ENCODE data around the gene RAD17. TPM values are rescaled to one million over a fixed set of nuclear protein-coding genes. Genes with fewer than 3 reads are reported as not detected.
A peak's percentile ranks its signal among the peaks of the same experiment; 100 is the strongest.

The RAD17 gene
- total RNA-seq (10 to 100 TPM; 17.5 to 23.5 (median 19.9) TPM), polyA plus RNA-seq (10 to 100 TPM in 1 of 2 donors, 1 to 10 TPM in 1; 9.0 to 10.9 TPM)
- long read RNA-seq, donor 1, transcript RAD17-220 (18 exons, 3,057 nt), result major isoform, 8 of 34 reads
- long read RNA-seq, donor 1, transcript RAD17-204 (18 exons, 2,943 nt), result minor isoform, 7 of 34 reads
- long read RNA-seq, donor 1, transcript RAD17-205 (19 exons, 3,060 nt), result minor isoform, 5 of 34 reads
- long read RNA-seq, donor 1, partial matches to known transcripts, result 2 of 34 reads
- long read RNA-seq, donor 1, other reads (novel, unspliced or antisense), result 8 of 34 reads
- long read RNA-seq, donor 2, transcript RAD17-204 (18 exons, 2,943 nt), result major isoform, 9 of 44 reads
- long read RNA-seq, donor 2, transcript RAD17-220 (18 exons, 3,057 nt), result minor isoform, 8 of 44 reads
- long read RNA-seq, donor 2, transcript RAD17-205 (19 exons, 3,060 nt), result minor isoform, 6 of 44 reads
- long read RNA-seq, donor 2, partial matches to known transcripts, result 4 of 44 reads
- long read RNA-seq, donor 2, other reads (novel, unspliced or antisense), result 15 of 44 reads
- long read RNA-seq, donor 3, transcript RAD17-204 (18 exons, 2,943 nt), result major isoform, 14 of 38 reads
- long read RNA-seq, donor 3, partial matches to known transcripts, result 8 of 38 reads
- long read RNA-seq, donor 3, other reads (novel, unspliced or antisense), result 6 of 38 reads

GRCh38 chr5:69369340-69370121 lies at the start of gene RAD17, which contains the start of the genes AK6 and TAF9:
Gene RAD17, plus strand, starts transcription at chr5:69369818. Its CDS starts 2,391 bp downstream, at chr5:69372209.
Gene AK6, minus strand, starts transcription at chr5:69369520. Its CDS starts 30 bp downstream, at chr5:69369490.
Gene TAF9, minus strand, starts transcription at chr5:69369520. Its CDS starts 3,783 bp downstream, at chr5:69365737.
- intact Hi-C loops (cut with DNase I), result loop anchor here in 5 of 10 donors (2.0 to 10.0 kb wide), 4 partner anchors 135 to 327 kb away; partner anchors contain the start of genes SLC30A5 (in 3 of the 5) and CDK7 (in 2 of the 5)
- TF ChIP-seq CTCF (IDR thresholded peaks at IDR 0.05), result peak in 1 of 9 donors; percentile 7
- 0% methylated on average over 66 of the region's 66 CpGs for WGBS, 2 donors
- no peaks in the 10 kb centered on the region for H3K9me3 ChIP-seq
- H3K27ac ChIP-seq, result peak within 1 kb of the TSS; percentile 95 to 100 (median 99)
- no peaks in the 10 kb centered on the region for H3K27me3 ChIP-seq
- peak; percentile 98 to 99 (median 98) for ATAC-seq
- DNase-seq, result peak; percentile 92 to 94
- peaks cover 0 to 50% (median 31%) of the 10 kb centered on the region in 9 donors for H3K4me1 ChIP-seq
- H3K4me3 ChIP-seq, result peak within 1 kb of the TSS; percentile 52 to 87 (median 78)
- peaks cover 0 to 41% (median 13%) of the 10 kb centered on the region in 9 donors for H3K36me3 ChIP-seq

GRCh38 chr5:69326365-69326764 lies 43.3 kb upstream of the RAD17 start:
- no peak overlapping the region for H3K4me3 ChIP-seq
- intact Hi-C loops (cut with DNase I), result no loop called here
- H3K36me3 ChIP-seq, result no peaks in the 10 kb centered on the region
- WGBS, 2 donors, result 90 to 98% methylated on average over 1 of the region's 1 CpG
- H3K9me3 ChIP-seq, result no peaks in the 10 kb centered on the region
- no peaks in the 10 kb centered on the region for H3K27me3 ChIP-seq
- no peak overlapping the region for H3K27ac ChIP-seq
- TF ChIP-seq CTCF (IDR thresholded peaks at IDR 0.05), result no peak
- DNase-seq (no peak), ATAC-seq (no peak)
- H3K4me1 ChIP-seq, result no peaks in the 10 kb centered on the region

- intact Hi-C loops (cut with DNase I), result loop anchor here in 7 of 10 donors (5.0 to 10.0 kb wide), 8 partner anchors 65 to 288 kb away; partner anchors contain the start of genes SLC30A5 (in 4 of the 7) and CCNB1 (in 2 of the 7)
- Histone ChIP-seq H3K36me3 (no peaks in the 10 kb centered on the region), H3K9me3 (no peaks in the 10 kb centered on the region), H3K4me1 (peaks cover 0 to 30% (median 12%) of the 10 kb centered on the region in 9 donors), H3K27ac (no peak overlapping the region), H3K4me3 (no peak overlapping the region), H3K27me3 (no peaks in the 10 kb centered on the region)
- no peak for TF ChIP-seq CTCF (IDR thresholded peaks at IDR 0.05)
- DNase-seq, result no peak
- 85% methylated on average over 9 of the region's 9 CpGs for WGBS, 2 donors
- ATAC-seq, result no peak
Observed at GRCh38 chr5:69329905-69330489, 39.6 kb upstream of the RAD17 start.

Data from heart right ventricle (tissue), 16 donors.